H9 (cell line): ENCODE data around the gene NCKAP5L. TPM values are rescaled to one million over a fixed set of nuclear protein-coding genes. Genes with fewer than 3 reads are reported as not detected.
A peak's percentile ranks its signal among the peaks of the same experiment; 100 is the strongest.

ENCODE experiments used
- DNase-seq: peaks from one replicate; pipeline ENCODE4 v3.0.0-alpha.2; 2017
- H2AFZ ChIP-seq: one replicate; pipeline ENCODE4 v1.6.1; 2013; ENCODE audit warnings: mild to moderate bottlenecking, low read length, control low read depth, moderate library complexity
- H2AK5ac ChIP-seq: 2 replicates; pipeline ENCODE4 v1.6.1; 2013; ENCODE audit warnings: low read length, control low read depth, mixed read lengths; ENCODE audit not compliant: insufficient read length
- H2BK120ac ChIP-seq: one replicate; pipeline ENCODE4 v1.6.1; 2013; ENCODE audit warnings: low read depth, mild to moderate bottlenecking, low read length, control low read depth, inconsistent platforms; ENCODE audit not compliant: poor library complexity, severe bottlenecking
- H2BK12ac ChIP-seq: 2 replicates; pipeline ENCODE4 v1.6.1; 2013; ENCODE audit warnings: low read length, control low read depth, mixed read lengths, low read depth; ENCODE audit not compliant: insufficient read length
- H2BK15ac ChIP-seq: 2 replicates; pipeline ENCODE4 v1.6.1; 2013; ENCODE audit warnings: low read depth, low read length, control low read depth
- H2BK20ac ChIP-seq: one replicate; pipeline ENCODE4 v1.6.1; 2013; ENCODE audit warnings: low read depth, mild to moderate bottlenecking, low read length, control low read depth, inconsistent platforms; ENCODE audit not compliant: poor library complexity, severe bottlenecking
- H2BK5ac ChIP-seq: 2 replicates; pipeline ENCODE4 v1.6.1; 2013; ENCODE audit warnings: low read length, control low read depth, mixed read lengths; ENCODE audit not compliant: insufficient read length
- H3K14ac ChIP-seq: 2 replicates; pipeline ENCODE4 v1.6.1; 2013; ENCODE audit warnings: low read length, control low read depth; ENCODE audit not compliant: insufficient read depth
- H3K18ac ChIP-seq: 2 replicates; pipeline ENCODE4 v1.6.1; 2013; ENCODE audit warnings: low read depth, mild to moderate bottlenecking, mixed read lengths, low read length, control low read depth; ENCODE audit not compliant: insufficient read length
- H3K23ac ChIP-seq: 2 replicates; pipeline ENCODE4 v1.6.1; 2013; ENCODE audit warnings: low read length, control low read depth, mixed read lengths, low read depth; ENCODE audit not compliant: insufficient read length
- H3K23me2 ChIP-seq: 2 replicates; pipeline ENCODE4 v1.6.1; 2013; ENCODE audit warnings: low read depth, mild to moderate bottlenecking, mixed read lengths, low read length, control low read depth; ENCODE audit not compliant: insufficient read length, poor library complexity, severe bottlenecking
- H3K27ac ChIP-seq: 2 replicates; pipeline ENCODE4 v1.5.1; 2013; ENCODE audit warnings: low read length, control low read depth, mixed read lengths, low read depth; ENCODE audit not compliant: insufficient read length
- H3K27me3 ChIP-seq: 2 replicates; pipeline ENCODE4 v1.6.1; 2013; ENCODE audit warnings: low read length, control low read depth, inconsistent platforms; ENCODE audit not compliant: insufficient read depth
- H3K4ac ChIP-seq: 2 replicates; pipeline ENCODE4 v1.6.1; 2013; ENCODE audit warnings: low read depth, mild to moderate bottlenecking, control low read depth, inconsistent platforms, low read length, moderate library complexity
- H3K4me1 ChIP-seq: 2 replicates; pipeline ENCODE4 v1.6.1; 2013; ENCODE audit warnings: low read length, control low read depth, inconsistent platforms; ENCODE audit not compliant: insufficient read depth
- H3K4me2 ChIP-seq: 2 replicates; pipeline ENCODE4 v1.6.1; 2013; ENCODE audit warnings: low read length, control low read depth, mixed read lengths; ENCODE audit not compliant: insufficient read length, insufficient read depth
- H3K56ac ChIP-seq: 2 replicates; pipeline ENCODE4 v1.6.1; 2013; ENCODE audit warnings: low read depth, mild to moderate bottlenecking, mixed read lengths, low read length, control low read depth; ENCODE audit not compliant: insufficient read length
- H3K79me1 ChIP-seq: 2 replicates; pipeline ENCODE4 v1.6.1; 2013; ENCODE audit warnings: low read depth, mild to moderate bottlenecking, moderate library complexity, low read length, control low read depth, inconsistent platforms; ENCODE audit not compliant: insufficient read depth, poor library complexity, severe bottlenecking
- H3K79me2 ChIP-seq: 2 replicates; pipeline ENCODE4 v1.6.1; 2013; ENCODE audit warnings: low read length, control low read depth, inconsistent platforms; ENCODE audit not compliant: insufficient read depth
- H3K9ac ChIP-seq: 2 replicates; pipeline ENCODE4 v1.6.1; 2013; ENCODE audit warnings: low read length, control low read depth, mixed read lengths; ENCODE audit not compliant: insufficient read length; ENCODE audit errors: extremely low read depth
- H3K9me3 ChIP-seq: one replicate; pipeline ENCODE4 v1.6.1; 2013; ENCODE audit warnings: low read depth, low read length, inconsistent platforms; ENCODE audit not compliant: control insufficient read depth
- H3T11ph ChIP-seq: one replicate; pipeline ENCODE4 v1.6.1; 2013; ENCODE audit warnings: mild to moderate bottlenecking, low read length, control low read depth, inconsistent platforms
- H4K20me1 ChIP-seq: one replicate; pipeline ENCODE4 v1.6.1; 2013; ENCODE audit not compliant: control insufficient read depth, insufficient read length, insufficient read depth
- H4K5ac ChIP-seq: 2 replicates; pipeline ENCODE4 v1.6.1; 2013; ENCODE audit warnings: low read depth, mild to moderate bottlenecking, mixed read lengths, low read length, control low read depth; ENCODE audit not compliant: insufficient read length
- H4K8ac ChIP-seq: replicated peaks from 2 replicates; pipeline ENCODE4 v1.6.1; 2013; ENCODE audit warnings: low read length, control low read depth, mixed read lengths, low read depth; ENCODE audit not compliant: insufficient read length
- H4K91ac ChIP-seq: 2 replicates; pipeline ENCODE4 v1.6.1; 2013; ENCODE audit warnings: low read depth, mild to moderate bottlenecking, moderate library complexity, mixed read lengths, low read length, control low read depth; ENCODE audit not compliant: insufficient read length
- H3K27ac Mint-ChIP-seq, 3 experiments: 2 replicates in 2 of 3; 3 replicates in 1 of 3; pipeline ENCODE4 v1.8.0; 2020 to 2021; ENCODE audit warnings: mixed read lengths in 3 of 3, mild to moderate bottlenecking in 1 of 3, moderate library complexity in 1 of 3
- H3K27me3 Mint-ChIP-seq: 2 replicates; pipeline ENCODE4 v1.8.0; 2021; ENCODE audit warnings: low read depth, mild to moderate bottlenecking, moderate library complexity, mixed read lengths
- H3K36me3 Mint-ChIP-seq, 3 experiments: 2 replicates in 2 of 3; 3 replicates in 1 of 3; pipeline ENCODE4 v1.8.0; 2020 to 2021; ENCODE audit warnings: low read depth in 3 of 3, mixed read lengths in 3 of 3; ENCODE audit not compliant: insufficient read depth in 1 of 3
- H3K4me1 Mint-ChIP-seq, 2 experiments: 2 replicates each; pipeline ENCODE4 v1.8.0; 2020; ENCODE audit warnings: mixed read lengths in 2 of 2
- H3K4me3 Mint-ChIP-seq, 2 experiments: 2 replicates in 1 of 2; 3 replicates in 1 of 2; pipeline ENCODE4 v1.8.0; 2020 to 2021; ENCODE audit warnings: mild to moderate bottlenecking in 2 of 2, mixed read lengths in 2 of 2, moderate library complexity in 1 of 2
- H3K9me3 Mint-ChIP-seq, 2 experiments: 2 replicates in 1 of 2; 3 replicates in 1 of 2; pipeline ENCODE4 v1.8.0; 2020; ENCODE audit warnings: mild to moderate bottlenecking in 2 of 2, mixed read lengths in 2 of 2, moderate library complexity in 1 of 2
- CTCF ChIP-seq: fragments of 200-600 bp; sonication (generic); conservative IDR thresholded peaks from 3 replicates; pipeline ENCODE4 v1.8.0; 2021; ENCODE audit warnings: antibody characterized with exemption, mild to moderate bottlenecking
- WGBS: extraction: QIAGEN DNeasy Blood & Tissue Kit; methylation state at CpG from one replicate; pipeline ENCODE4 v1.1.7; 2013; ENCODE audit warnings: missing lambda C conversion rate, low lambda C conversion rate, mixed read lengths; ENCODE audit not compliant: insufficient read length; ENCODE audit errors: extremely low coverage; 5-methylcytosine and 5-hydroxymethylcytosine counted together
- total RNA-seq: library from RNA; stranded (reverse); gene quantifications from 2 replicates; pipeline ENCODE4 v1.2.1, GENCODE V29; 2021

NCKAP5L gene
- total RNA-seq, 1 experiment from 2014 or later: 27.7 TPM

GRCh38 chr12:49763006-49763591, 65.1 kb downstream of the NCKAP5L start:
- H3K9me3 ChIP-seq: no peaks in the 10 kb centered on the region
- TF ChIP-seq CTCF: peak; percentile 87
- no peak overlapping the region for H3K23ac ChIP-seq
- no peak overlapping the region for H3K14ac ChIP-seq
- H2BK15ac ChIP-seq: no peak overlapping the region
- no CpG with 5 or more reads among the region's 8 CpGs for WGBS
- H3K9ac ChIP-seq: no peak overlapping the region
- H3K79me1 ChIP-seq: no peaks in the 10 kb centered on the region
- H3K18ac ChIP-seq: no peak overlapping the region
- H3K27me3 ChIP-seq: no peaks in the 10 kb centered on the region
- no peaks in the 10 kb centered on the region for H3K23me2 ChIP-seq
- peaks cover 11 to 17% of the 10 kb centered on the region in 2 experiments for H3K4me1 Mint-ChIP-seq
- no peak overlapping the region for H4K8ac ChIP-seq
- H2AK5ac ChIP-seq: no peak overlapping the region
- H3K4ac ChIP-seq: no peak overlapping the region
- H3K4me1 ChIP-seq: no peaks in the 10 kb centered on the region
- H3K4me2 ChIP-seq: no peak overlapping the region
- no peak overlapping the region for H2AFZ ChIP-seq
- DNase-seq: peak; percentile 84
- H3K4me3 Mint-ChIP-seq: no peak overlapping the region; a peak in 1 of 5 replicates
- no peak overlapping the region for H3T11ph ChIP-seq
- H2BK120ac ChIP-seq: no peak overlapping the region
- no peak overlapping the region for H4K91ac ChIP-seq
- peak overlapping the region in 1 of 3 experiments; percentile 21; a peak in 3 of 7 replicates for H3K27ac Mint-ChIP-seq
- H2BK20ac ChIP-seq: no peak overlapping the region
- no peaks in the 10 kb centered on the region for H3K27me3 Mint-ChIP-seq
- no peaks in the 10 kb centered on the region for H3K79me2 ChIP-seq
- no peaks in the 10 kb centered on the region for H4K20me1 ChIP-seq
- no peak overlapping the region for H4K5ac ChIP-seq
- no peak overlapping the region for H2BK12ac ChIP-seq
- H3K56ac ChIP-seq: no peak overlapping the region
- H3K36me3 Mint-ChIP-seq: peaks cover 48 to 77% (median 60%) of the 10 kb centered on the region in 3 experiments; a peak in 6 of 7 replicates
- no peak overlapping the region for H2BK5ac ChIP-seq
- no peak overlapping the region for H3K27ac ChIP-seq
- H3K9me3 Mint-ChIP-seq: no peaks in the 10 kb centered on the region
